GM21526 (cell line): ENCODE results near the gene EFCAB5.
"Not testable (repeated sequence)": the region's sequence is repeated elsewhere in the genome, so short reads cannot be mapped to it uniquely, and the experiment has no call there.

ENCODE experiments used
- ATAC-seq: cut with Tn5 transposase; IDR thresholded peaks from one replicate; pipeline ENCODE4 v1.9.1; 2021; ENCODE audit warnings: moderate library complexity; ENCODE audit not compliant: unreplicated experiment, low FRiP score

The EFCAB5 gene

GRCh38 chr17:30091771-30092170, 150.3 kb downstream of the EFCAB5 start:
- no peak for ATAC-seq

GRCh38 chr17:30092886-30093285, 151.5 kb downstream of the EFCAB5 start:
- ATAC-seq = no peak

GRCh38 chr17:30093463-30094147, 152.2 kb downstream of the EFCAB5 start:
- no peak for ATAC-seq

GRCh38 chr17:30095507-30096244, 154.2 kb downstream of the EFCAB5 start:
- ATAC-seq = no peak

GRCh38 chr17:30101686-30102390, 160.4 kb downstream of the EFCAB5 start:
- ATAC-seq = no peak

- ATAC-seq = no peak
These were observed 162.5 kb downstream of the EFCAB5 start for GRCh38 chr17:30103921-30104320.

- ATAC-seq = peak; percentile 61
These were observed 163.3 kb downstream of the EFCAB5 start for GRCh38 chr17:30104575-30105339.

- ATAC-seq = no peak
These were observed 171.4 kb downstream of the EFCAB5 start for GRCh38 chr17:30112794-30113193.

GRCh38 chr17:30113213-30113612, 171.8 kb downstream of the EFCAB5 start:
- ATAC-seq = no peak

GRCh38 chr17:30116345-30116660, 174.9 kb downstream of the EFCAB5 start:
- no peak for ATAC-seq

- ATAC-seq = peak; percentile 77
These were observed 175.5 kb downstream of the EFCAB5 start, which contains the start of gene NSRP1 for GRCh38 chr17:30116661-30117551. Gene NSRP1, plus strand, starts transcription at chr17:30116816. Its CDS starts 28 bp downstream, at chr17:30116844.

- no peak for ATAC-seq
These were observed 176.2 kb downstream of the EFCAB5 start for GRCh38 chr17:30117675-30118081.

GRCh38 chr17:30118635-30119034, 177.2 kb downstream of the EFCAB5 start:
- ATAC-seq = not testable (repeated sequence)

- ATAC-seq = no peak
These were observed 182.9 kb downstream of the EFCAB5 start for GRCh38 chr17:30124273-30124796.

GRCh38 chr17:30130121-30130520, 188.7 kb downstream of the EFCAB5 start:
- no peak for ATAC-seq

- no peak for ATAC-seq
These were observed 191.2 kb downstream of the EFCAB5 start for GRCh38 chr17:30132615-30133014.

GRCh38 chr17:30133197-30133596, 191.8 kb downstream of the EFCAB5 start:
- ATAC-seq = no peak

GRCh38 chr17:30134551-30134950, 193.1 kb downstream of the EFCAB5 start:
- no peak for ATAC-seq

- no peak for ATAC-seq
These were observed 195.7 kb downstream of the EFCAB5 start for GRCh38 chr17:30137158-30137557.
